Mucosa of descending colon (tissue), 3 donors: ENCODE measurements around the gene DHRS9. TPM values are rescaled to one million over a fixed set of nuclear protein-coding genes. Genes with fewer than 3 reads are reported as not detected.
"Not testable (repeated sequence)": the region's sequence is repeated elsewhere in the genome, so short reads cannot be mapped to it uniquely, and the experiment has no call there.

Source experiments
- ATAC-seq: fragments of 200-7000 bp; cut with Tn5 transposase; one replicate; pipeline ENCODE4 v1.9.1; 2020; ENCODE audit warnings: mild to moderate bottlenecking, moderate library complexity
- DNase-seq, 3 donors: peaks; one replicate each; pipeline ENCODE4 v3.0.0-alpha.2; 2020
- H3K36me3 ChIP-seq: fragments of 200-600 bp; one replicate; pipeline ENCODE4 v1.8.0; 2021; ENCODE audit warnings: low read depth, mild to moderate bottlenecking
- H3K4me1 ChIP-seq: fragments of 200-600 bp; one replicate; pipeline ENCODE4 v1.8.0; 2021; ENCODE audit warnings: low read depth, mild to moderate bottlenecking
- H3K4me3 ChIP-seq: fragments of 200-600 bp; one replicate; pipeline ENCODE4 v1.8.0; 2021; ENCODE audit warnings: mild to moderate bottlenecking
- H3K9me3 ChIP-seq: fragments of 200-600 bp; one replicate; pipeline ENCODE4 v1.8.0; 2021; ENCODE audit warnings: mild to moderate bottlenecking
- intact Hi-C, 2 donors: fragments of 100-400 bp; cut with DNase I in 1 of 2; cut with micrococcal nuclease in 1 of 2; formaldehyde crosslinking; loops; one replicate each; pipeline versions ENCODE4 v1.11.0 to v1.11.1; 2022; cut with DNase I, micrococcal nuclease
- total RNA-seq, 3 donors: library from RNA; stranded (reverse); fragmentation: NEBNext Ultra II Directional in 2 of 3; extraction: Animal tissue kit (Norgen Biotek cat#: 25700) in 2 of 3; gene quantifications; one replicate each; pipeline versions ENCODE4 v1.2.1 to v1.2.4, GENCODE V29; 2021 to 2023
- TF ChIP-seq, protein P1 (sequence below): fragments of 200-600 bp; IDR thresholded peaks from one replicate; pipeline ENCODE4 v1.8.0; 2022; ENCODE audit warnings: antibody characterized with exemption, mild to moderate bottlenecking
- donor health status: DM: no; HTN: no; CAD: no; lungs with moderate emphysema.
- donor health status: DM: no; HTN: no; CAD: no.
- donor health status: DM: no; HTN: yes; CAD: no.

The DHRS9 gene
- total RNA-seq, 3 donors from 2014 or later = 92.0 to 219 (median 160) TPM

DNA sequence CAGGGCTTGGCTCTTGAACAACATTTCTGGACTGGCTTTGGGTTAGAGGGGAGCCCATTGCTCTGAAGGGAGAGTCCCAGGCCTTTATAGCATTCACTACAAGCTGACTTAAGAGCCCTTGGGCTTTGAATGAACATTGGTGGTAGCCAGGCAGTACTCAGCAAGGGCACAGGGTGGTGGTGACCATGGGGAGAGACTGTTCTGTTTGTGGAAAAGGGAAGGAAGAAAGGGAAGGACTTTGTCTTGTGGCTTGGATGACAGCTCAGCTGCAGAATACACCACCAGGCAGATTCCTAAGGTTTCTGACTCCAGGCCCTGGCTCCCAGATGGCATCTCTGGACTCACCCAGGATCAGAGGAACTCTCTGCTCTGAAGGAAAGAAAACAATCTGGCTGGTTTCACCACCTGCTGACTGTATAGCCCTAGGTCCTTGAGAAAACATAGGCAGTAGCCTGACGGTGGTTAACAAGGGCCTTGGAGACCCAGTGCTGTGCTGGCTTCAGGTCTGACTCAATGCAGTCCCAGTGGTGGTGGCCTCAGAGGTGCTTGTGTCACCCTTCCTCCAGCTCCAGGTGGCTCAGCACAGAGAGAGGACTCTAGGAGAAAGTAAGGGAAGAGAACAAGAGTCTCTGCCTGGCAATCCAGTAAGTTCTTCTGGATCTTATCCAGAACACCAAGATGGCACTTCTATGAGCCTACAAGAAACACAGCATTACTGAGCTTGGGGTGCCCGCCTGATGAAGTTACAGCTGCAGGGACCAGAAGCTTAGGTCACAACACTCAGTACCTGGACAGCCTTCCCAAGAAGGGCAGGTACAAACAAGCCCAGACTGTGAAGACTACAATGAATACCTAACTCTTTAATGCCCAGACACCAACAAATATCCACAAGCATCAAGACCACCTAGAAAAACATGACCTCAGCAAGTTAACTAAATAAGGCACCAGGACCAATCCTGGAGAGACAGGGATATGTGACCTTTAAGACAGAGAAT lies 21.8 kb upstream of the DHRS9 start:
- Histone ChIP-seq H3K9me3 (peaks cover 13% of the 10 kb centered on the region), H3K4me1 (no peaks in the 10 kb centered on the region), H3K36me3 (no peaks in the 10 kb centered on the region), H3K4me3 (no peak overlapping the region)
- TF ChIP-seq, protein P1, sequence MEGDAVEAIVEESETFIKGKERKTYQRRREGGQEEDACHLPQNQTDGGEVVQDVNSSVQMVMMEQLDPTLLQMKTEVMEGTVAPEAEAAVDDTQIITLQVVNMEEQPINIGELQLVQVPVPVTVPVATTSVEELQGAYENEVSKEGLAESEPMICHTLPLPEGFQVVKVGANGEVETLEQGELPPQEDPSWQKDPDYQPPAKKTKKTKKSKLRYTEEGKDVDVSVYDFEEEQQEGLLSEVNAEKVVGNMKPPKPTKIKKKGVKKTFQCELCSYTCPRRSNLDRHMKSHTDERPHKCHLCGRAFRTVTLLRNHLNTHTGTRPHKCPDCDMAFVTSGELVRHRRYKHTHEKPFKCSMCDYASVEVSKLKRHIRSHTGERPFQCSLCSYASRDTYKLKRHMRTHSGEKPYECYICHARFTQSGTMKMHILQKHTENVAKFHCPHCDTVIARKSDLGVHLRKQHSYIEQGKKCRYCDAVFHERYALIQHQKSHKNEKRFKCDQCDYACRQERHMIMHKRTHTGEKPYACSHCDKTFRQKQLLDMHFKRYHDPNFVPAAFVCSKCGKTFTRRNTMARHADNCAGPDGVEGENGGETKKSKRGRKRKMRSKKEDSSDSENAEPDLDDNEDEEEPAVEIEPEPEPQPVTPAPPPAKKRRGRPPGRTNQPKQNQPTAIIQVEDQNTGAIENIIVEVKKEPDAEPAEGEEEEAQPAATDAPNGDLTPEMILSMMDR = no peak
- peak; percentile 27 for ATAC-seq
- intact Hi-C loops = no loop called here
- no peak for DNase-seq

DNA sequence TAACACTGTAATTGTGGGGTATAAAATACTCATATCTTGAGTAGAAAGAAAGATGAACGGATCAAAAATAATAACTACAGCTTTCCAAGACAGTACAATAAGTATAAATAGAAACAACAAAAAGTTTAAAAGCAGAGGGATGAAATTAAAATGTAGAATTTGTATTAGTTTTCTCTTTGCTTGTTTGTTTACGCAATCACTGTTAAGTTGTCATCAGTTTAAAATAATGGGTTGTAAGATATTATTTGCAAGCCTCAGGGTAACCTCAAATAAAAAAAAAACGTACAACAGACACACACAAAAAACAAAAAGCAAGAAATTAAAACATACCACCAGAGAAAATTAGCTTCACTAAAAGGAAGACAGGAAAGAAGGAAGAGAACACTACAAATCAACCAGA lies 20.2 kb upstream of the DHRS9 start:
- no peak for ATAC-seq
- peaks cover 6% of the 10 kb centered on the region for H3K9me3 ChIP-seq
- H3K4me3 ChIP-seq = no peak overlapping the region
- H3K4me1 ChIP-seq = no peaks in the 10 kb centered on the region
- intact Hi-C loops = no loop called here
- TF ChIP-seq, protein P1 = no peak
- H3K36me3 ChIP-seq = no peaks in the 10 kb centered on the region
- no peak for DNase-seq

DNA sequence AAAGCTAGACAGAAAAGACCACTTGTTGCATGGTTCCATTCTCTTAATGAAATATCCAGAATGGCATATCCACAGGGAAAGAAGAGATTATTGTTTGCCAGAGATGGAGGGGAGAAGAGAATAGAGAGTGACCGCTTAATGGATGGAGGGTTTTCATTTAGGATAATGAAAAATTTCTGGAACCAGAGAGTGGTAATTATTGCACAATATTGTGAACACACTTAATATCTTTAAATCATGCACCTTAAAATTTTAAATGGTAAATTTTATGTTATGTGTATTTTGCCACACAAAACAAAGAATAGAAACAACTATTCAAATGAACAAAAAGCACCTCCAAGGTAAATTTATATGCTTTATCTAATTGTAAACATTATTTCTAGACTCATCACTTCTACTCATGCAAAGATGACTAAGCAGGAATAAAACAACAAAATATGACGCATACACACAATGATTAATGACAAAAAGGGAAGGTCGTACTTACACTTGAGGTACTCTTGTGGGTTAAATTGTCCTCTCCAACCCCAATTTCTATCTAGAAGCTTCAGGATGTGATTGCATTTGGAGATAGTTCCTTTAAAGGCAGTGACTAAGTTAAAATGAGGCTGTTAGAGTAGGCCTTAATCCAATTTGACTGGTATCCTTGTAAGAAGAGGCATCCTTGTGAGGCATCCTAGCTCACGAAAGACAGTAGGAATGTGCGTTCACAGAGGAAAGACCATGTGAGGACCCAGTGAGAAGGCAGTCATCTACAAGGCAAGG lies 18.7 kb upstream of the DHRS9 start:
- intact Hi-C loops = no loop called here
- DNase-seq (no peak), ATAC-seq (no peak)
- Histone ChIP-seq H3K36me3 (no peaks in the 10 kb centered on the region), H3K4me3 (no peak overlapping the region), H3K4me1 (no peaks in the 10 kb centered on the region), H3K9me3 (peaks cover 16% of the 10 kb centered on the region)
- TF ChIP-seq, protein P1 = no peak

DNA sequence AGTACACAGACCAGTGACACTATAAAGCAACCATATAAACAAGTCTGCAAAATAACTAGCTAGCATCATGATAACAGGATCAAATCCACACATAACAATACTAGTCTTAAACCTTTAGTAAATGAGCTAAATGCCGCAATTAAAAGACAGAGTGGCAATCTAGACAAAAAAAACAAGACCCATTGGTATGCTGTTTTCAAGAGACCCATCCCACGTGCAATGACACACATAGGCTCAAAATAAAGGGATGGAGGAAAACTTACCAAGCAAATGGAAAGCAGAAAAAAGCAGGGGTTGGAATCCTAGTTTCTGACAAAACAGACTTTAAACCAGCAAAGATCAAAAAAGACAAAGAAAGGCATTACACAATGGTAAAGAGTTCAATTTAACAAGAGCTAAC lies 14.8 kb upstream of the DHRS9 start:
- DNase-seq, H3K36me3 ChIP-seq, H3K4me1 ChIP-seq, intact Hi-C loops, ATAC-seq, H3K4me3 ChIP-seq: not testable (repeated sequence)
- peaks cover 16% of the 10 kb centered on the region for H3K9me3 ChIP-seq

DNA sequence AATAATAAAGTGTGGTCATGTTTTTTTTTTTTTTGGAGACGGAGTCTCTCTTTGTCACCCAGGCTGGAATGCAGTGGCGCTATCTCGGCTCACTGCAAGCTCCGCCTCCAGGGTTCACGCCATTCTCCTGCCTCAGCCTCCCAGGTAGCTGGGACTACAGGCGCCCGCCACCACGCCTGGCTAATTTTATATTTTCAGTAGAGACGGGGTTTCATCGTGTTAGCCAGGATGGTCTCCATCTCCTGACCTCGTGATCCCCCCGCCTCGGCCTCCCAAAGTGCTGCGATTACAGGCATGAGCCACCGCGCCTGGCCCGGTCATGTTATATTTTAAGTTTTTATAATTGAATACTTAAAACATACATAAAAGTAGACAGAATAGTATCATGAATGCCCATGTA lies 5.2 kb upstream of the DHRS9 start:
- ATAC-seq, H3K4me3 ChIP-seq, H3K4me1 ChIP-seq, H3K36me3 ChIP-seq, intact Hi-C loops, H3K9me3 ChIP-seq, DNase-seq: not testable (repeated sequence)

DNA sequence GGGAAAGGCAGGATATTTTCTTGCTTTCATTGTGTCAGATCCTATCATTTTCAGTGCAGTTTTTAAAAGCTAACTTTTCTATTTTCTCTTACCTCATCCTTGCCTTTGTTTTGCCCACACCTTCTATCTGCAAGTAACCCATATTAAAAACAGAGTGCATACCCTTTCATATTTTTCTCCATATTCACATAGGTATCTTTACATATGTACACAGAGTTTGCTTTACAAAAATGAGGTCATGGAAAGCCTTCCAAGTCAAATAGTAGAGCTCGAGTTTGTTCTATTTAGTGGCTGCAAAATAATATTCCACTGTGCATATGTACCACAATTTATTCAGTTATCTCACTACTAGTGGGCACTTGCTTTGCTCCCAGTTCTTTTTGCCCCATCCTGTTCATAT lies 3.9 kb upstream of the DHRS9 start:
- TF ChIP-seq, protein P1 = no peak
- DNase-seq = no peak
- no peak overlapping the region for H3K4me3 ChIP-seq
- intact Hi-C loops = no loop called here
- no peaks in the 10 kb centered on the region for H3K36me3 ChIP-seq
- H3K9me3 ChIP-seq = no peaks in the 10 kb centered on the region
- peaks cover 9% of the 10 kb centered on the region for H3K4me1 ChIP-seq
- ATAC-seq = no peak
